ENCODE data around the gene NCEH1.
"Not testable (repeated sequence)": the region's sequence is repeated elsewhere in the genome, so short reads cannot be mapped to it uniquely, and the experiment has no call there.

Gene NCEH1

GRCh38 chr3:172710664-172711453, at the start of gene NCEH1:
NCEH1 (minus strand) TSS chr3:172711067; CDS start chr3:172710984, 83 bp downstream.
- DNase-seq = peak; percentile 87

GRCh38 chr3:172760416-172760815, 49.5 kb upstream of the NCEH1 start:
- not testable (repeated sequence) for DNase-seq

GRCh38 chr3:172753125-172753524, 42.3 kb upstream of the NCEH1 start:
- no peak for DNase-seq

GRCh38 chr3:172752651-172753050, 41.8 kb upstream of the NCEH1 start:
- no peak for DNase-seq

- no peak for DNase-seq
These were observed 40.4 kb upstream of the NCEH1 start for GRCh38 chr3:172751175-172751704.

- DNase-seq = peak; percentile 96
These were observed 39.7 kb upstream of the NCEH1 start, which contains the start of gene ECT2 for GRCh38 chr3:172750368-172751174. ECT2 (plus strand) TSS chr3:172750726; CDS start chr3:172754531, 3,805 bp downstream.

GRCh38 chr3:172750069-172750367, 39.2 kb upstream of the NCEH1 start:
- no peak for DNase-seq

GRCh38 chr3:172749230-172749965, 38.5 kb upstream of the NCEH1 start:
- no peak for DNase-seq

GRCh38 chr3:172746475-172746874, 35.6 kb upstream of the NCEH1 start:
- DNase-seq = no peak

GRCh38 chr3:172739462-172739861, 28.6 kb upstream of the NCEH1 start:
- DNase-seq = no peak

GRCh38 chr3:172735014-172735413, 24.1 kb upstream of the NCEH1 start:
- no peak for DNase-seq

GRCh38 chr3:172726380-172726779, 15.5 kb upstream of the NCEH1 start:
- no peak for DNase-seq

GRCh38 chr3:172722536-172723040, 11.7 kb upstream of the NCEH1 start:
- DNase-seq = not testable (repeated sequence)

GRCh38 chr3:172717493-172718088, 6.7 kb upstream of the NCEH1 start:
- DNase-seq = no peak

GRCh38 chr3:172716476-172716875, 5.6 kb upstream of the NCEH1 start:
- no peak for DNase-seq

- no peak for DNase-seq
These were observed 2.4 kb upstream of the NCEH1 start for GRCh38 chr3:172713316-172713715.

- DNase-seq = no peak
These were observed 558 bp upstream of the NCEH1 start for GRCh38 chr3:172711454-172711795.

- peak; percentile 57 for DNase-seq
These were observed 848 bp downstream of the NCEH1 start for GRCh38 chr3:172709774-172710663.

GRCh38 chr3:172708921-172709773, 1.7 kb downstream of the NCEH1 start:
- no peak for DNase-seq

- DNase-seq = no peak
These were observed 2.9 kb downstream of the NCEH1 start for GRCh38 chr3:172707967-172708366.

GRCh38 chr3:172707030-172707429, 3.8 kb downstream of the NCEH1 start:
- DNase-seq = no peak
